ENCODE results near the gene EXD2. TPM values are rescaled to one million over a fixed set of nuclear protein-coding genes. Genes with fewer than 3 reads are reported as not detected.

EXD2 gene
- total RNA-seq, 1 donor from 2014 or later, result 31.2 TPM

DNA sequence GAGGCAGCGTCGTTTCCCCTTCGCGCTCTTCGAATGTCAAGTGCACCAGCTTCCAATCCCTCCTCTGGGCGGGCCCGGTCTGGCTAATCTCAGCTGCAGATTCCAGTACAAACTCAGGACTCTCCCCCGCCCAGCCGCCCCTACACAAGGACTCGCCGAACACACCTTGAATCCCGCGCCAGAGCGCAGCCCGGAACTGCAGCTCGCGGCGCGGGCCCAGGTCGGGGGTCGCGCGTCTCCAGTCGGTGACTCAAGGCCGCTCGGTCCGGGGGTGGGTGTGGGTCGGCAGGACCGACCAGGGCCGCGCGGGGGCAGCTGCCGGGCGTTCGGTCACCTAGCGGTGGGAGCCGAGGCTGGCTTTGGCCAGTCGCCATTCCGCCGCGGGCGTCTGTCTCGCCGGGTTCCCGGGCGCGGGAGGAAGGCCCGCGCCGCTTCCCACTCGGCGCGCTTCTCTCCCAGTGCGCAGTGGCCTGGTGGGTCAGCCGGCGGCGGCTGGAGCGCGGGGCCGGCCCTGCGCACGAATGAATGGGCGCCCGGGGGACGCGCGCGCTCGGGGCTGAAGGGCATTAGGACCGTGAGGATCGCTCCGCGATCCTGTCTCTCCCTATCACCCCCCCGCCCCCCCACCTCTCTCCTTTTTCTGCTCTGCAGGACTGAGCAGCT is 68.4 kb downstream of the EXD2 start, which contains the start of gene GALNT16:
TSS of gene GALNT16 (plus strand) at position 632 of the 663 bp plus-strand sequence. CDS start 133 bp downstream, outside the sequence.
- Mint-ChIP-seq H3K4me1 (ENCODE audit: low read depth, unreplicated experiment) (peaks cover 53% of the 10 kb centered on the region), H3K9me3 (ENCODE audit: unreplicated experiment) (peaks cover 21% of the 10 kb centered on the region), H3K27me3 (ENCODE audit: unreplicated experiment) (peaks cover 16% of the 10 kb centered on the region), H3K36me3 (ENCODE audit: unreplicated experiment) (peaks cover 5% of the 10 kb centered on the region), H3K4me3 (ENCODE audit: unreplicated experiment) (peak within 1 kb of the TSS; percentile 94), H3K27ac (ENCODE audit: unreplicated experiment) (peak within 1 kb of the TSS; percentile 90)
- DNase-seq, result peak; percentile 84
- TF ChIP-seq, protein P1, sequence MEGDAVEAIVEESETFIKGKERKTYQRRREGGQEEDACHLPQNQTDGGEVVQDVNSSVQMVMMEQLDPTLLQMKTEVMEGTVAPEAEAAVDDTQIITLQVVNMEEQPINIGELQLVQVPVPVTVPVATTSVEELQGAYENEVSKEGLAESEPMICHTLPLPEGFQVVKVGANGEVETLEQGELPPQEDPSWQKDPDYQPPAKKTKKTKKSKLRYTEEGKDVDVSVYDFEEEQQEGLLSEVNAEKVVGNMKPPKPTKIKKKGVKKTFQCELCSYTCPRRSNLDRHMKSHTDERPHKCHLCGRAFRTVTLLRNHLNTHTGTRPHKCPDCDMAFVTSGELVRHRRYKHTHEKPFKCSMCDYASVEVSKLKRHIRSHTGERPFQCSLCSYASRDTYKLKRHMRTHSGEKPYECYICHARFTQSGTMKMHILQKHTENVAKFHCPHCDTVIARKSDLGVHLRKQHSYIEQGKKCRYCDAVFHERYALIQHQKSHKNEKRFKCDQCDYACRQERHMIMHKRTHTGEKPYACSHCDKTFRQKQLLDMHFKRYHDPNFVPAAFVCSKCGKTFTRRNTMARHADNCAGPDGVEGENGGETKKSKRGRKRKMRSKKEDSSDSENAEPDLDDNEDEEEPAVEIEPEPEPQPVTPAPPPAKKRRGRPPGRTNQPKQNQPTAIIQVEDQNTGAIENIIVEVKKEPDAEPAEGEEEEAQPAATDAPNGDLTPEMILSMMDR (IDR thresholded peaks at IDR 0.05; ENCODE audit: partially characterized antibody, unreplicated experiment), result peak; percentile 70

DNA sequence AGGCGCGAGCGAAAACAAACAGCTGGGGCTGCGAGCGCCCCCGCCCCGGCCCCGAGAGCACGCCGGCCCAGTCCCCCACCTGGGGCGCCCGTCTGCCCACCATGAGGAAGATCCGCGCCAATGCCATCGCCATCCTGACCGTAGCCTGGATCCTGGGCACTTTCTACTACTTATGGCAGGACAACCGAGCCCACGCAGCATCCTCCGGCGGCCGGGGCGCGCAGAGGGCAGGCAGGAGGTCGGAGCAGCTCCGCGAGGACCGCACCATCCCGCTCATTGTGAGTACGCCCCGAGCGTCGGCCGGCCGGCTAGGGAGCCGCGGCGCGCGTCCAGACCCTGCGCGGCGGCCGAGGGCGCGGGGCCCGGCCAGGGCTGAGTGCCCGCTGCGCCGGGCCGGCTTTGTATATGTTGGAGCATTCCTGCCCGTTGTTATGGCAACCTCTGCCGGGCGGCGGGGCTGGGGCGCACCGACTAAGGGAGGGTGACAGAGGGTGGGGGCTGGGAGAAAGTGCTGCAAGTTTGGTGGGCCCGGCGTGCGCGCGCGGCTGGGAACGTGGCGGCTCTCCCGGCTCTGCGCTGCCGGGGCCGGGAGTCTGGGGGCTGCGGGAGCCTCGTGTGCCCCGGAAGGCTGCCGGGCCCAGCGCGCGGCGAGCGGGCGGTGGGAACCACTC is 69.0 kb downstream of the EXD2 start:
- peaks cover 18% of the 10 kb centered on the region for H3K27me3 Mint-ChIP-seq (ENCODE audit: unreplicated experiment)
- peak overlapping the region; percentile 87 for H3K4me3 Mint-ChIP-seq (ENCODE audit: unreplicated experiment)
- H3K36me3 Mint-ChIP-seq (ENCODE audit: unreplicated experiment), result peaks cover 5% of the 10 kb centered on the region
- peaks cover 20% of the 10 kb centered on the region for H3K9me3 Mint-ChIP-seq (ENCODE audit: unreplicated experiment)
- H3K27ac Mint-ChIP-seq (ENCODE audit: unreplicated experiment), result peak overlapping the region; percentile 72
- TF ChIP-seq, protein P1 (IDR thresholded peaks at IDR 0.05; ENCODE audit: partially characterized antibody, unreplicated experiment), result no peak
- DNase-seq, result peak; percentile 69
- H3K4me1 Mint-ChIP-seq (ENCODE audit: low read depth, unreplicated experiment), result peaks cover 57% of the 10 kb centered on the region

DNA sequence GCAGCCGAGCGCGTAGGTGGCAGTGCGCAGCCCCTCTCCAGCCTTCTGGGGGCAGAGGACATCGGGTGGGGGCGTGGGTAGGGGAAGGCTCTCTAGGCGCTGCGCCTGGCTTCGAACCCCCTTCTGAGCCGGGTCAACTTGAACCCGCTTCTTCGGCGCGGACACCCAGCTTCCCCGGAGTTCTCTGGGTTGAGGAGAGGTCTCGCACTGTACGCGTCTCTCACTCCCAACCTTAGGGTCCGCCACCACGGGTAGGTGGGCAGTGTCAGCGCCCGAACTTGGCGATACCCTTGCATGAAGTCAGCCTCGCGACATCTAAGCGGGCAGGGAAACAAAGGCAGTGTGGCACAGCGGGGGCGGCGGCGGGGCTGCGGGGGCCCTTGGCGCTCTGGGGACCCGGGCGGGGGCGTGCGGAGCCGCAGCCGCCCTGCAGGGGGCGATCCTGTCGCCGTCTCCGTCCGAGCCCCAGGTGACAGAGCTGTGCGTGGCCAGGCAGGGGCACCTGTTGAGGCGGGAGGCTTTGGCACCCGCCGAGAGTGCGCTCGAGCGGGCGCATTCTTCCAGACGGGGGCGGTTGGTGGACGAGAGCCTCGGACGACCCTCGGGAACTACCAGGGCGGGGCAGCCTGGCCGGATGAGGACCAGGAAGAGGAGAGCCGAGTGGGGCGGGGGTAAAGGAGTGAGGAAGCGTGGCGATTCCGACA is 69.7 kb downstream of the EXD2 start:
- Mint-ChIP-seq H3K36me3 (ENCODE audit: unreplicated experiment) (peaks cover 5% of the 10 kb centered on the region), H3K27me3 (ENCODE audit: unreplicated experiment) (peaks cover 18% of the 10 kb centered on the region), H3K4me1 (ENCODE audit: low read depth, unreplicated experiment) (peaks cover 53% of the 10 kb centered on the region), H3K27ac (ENCODE audit: unreplicated experiment) (peak overlapping the region; percentile 86), H3K9me3 (ENCODE audit: unreplicated experiment) (peaks cover 20% of the 10 kb centered on the region), H3K4me3 (ENCODE audit: unreplicated experiment) (peak overlapping the region; percentile 88)
- DNase-seq, result peak; percentile 74
- TF ChIP-seq, protein P1 (IDR thresholded peaks at IDR 0.05; ENCODE audit: partially characterized antibody, unreplicated experiment), result peak; percentile 95

DNA sequence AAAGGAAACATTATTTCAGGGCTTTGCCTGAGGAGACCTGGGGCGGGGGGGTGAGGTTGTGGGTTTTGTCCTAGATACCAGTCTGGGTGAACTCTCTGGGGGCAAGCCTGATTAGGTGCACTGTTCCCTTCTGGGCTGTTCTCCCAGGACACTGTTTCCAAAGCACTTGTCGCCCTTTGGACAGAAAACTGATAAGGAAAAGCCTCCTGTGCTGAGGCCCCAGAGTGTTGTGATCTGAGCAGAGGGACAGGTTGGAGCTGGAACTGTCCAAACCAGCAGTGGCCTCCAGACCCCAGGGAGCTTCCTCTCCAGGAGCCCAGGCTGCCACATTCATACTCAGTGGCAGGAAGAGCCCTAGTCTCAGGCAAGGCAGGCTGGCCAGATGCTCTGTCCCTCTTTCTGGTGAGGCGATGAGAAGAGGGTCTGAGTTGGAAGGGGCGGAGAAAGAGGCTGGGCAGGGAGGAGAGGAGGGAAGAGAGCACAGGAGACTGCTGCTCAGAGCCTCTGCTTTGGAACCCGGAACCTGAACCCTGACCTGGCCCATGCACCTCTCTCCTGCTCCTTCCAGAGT is 70.5 kb downstream of the EXD2 start:
- peaks cover 20% of the 10 kb centered on the region for H3K9me3 Mint-ChIP-seq (ENCODE audit: unreplicated experiment)
- H3K36me3 Mint-ChIP-seq (ENCODE audit: unreplicated experiment), result peaks cover 5% of the 10 kb centered on the region
- peak overlapping the region; percentile 86 for H3K27ac Mint-ChIP-seq (ENCODE audit: unreplicated experiment)
- peaks cover 49% of the 10 kb centered on the region for H3K4me1 Mint-ChIP-seq (ENCODE audit: low read depth, unreplicated experiment)
- H3K27me3 Mint-ChIP-seq (ENCODE audit: unreplicated experiment), result peaks cover 18% of the 10 kb centered on the region
- DNase-seq, result peak; percentile 59
- TF ChIP-seq, protein P1 (IDR thresholded peaks at IDR 0.05; ENCODE audit: partially characterized antibody, unreplicated experiment), result no peak
- H3K4me3 Mint-ChIP-seq (ENCODE audit: unreplicated experiment), result peak overlapping the region; percentile 88

All from glutamatergic neuron (in vitro differentiated cells).